ENCODE results near the gene CGN. TPM values are rescaled to one million over a fixed set of nuclear protein-coding genes. Genes with fewer than 3 reads are reported as not detected.

The CGN gene
- total and polyA plus RNA-seq, 2 experiments from 2014 or later = 11.8 to 37.0 TPM

DNA sequence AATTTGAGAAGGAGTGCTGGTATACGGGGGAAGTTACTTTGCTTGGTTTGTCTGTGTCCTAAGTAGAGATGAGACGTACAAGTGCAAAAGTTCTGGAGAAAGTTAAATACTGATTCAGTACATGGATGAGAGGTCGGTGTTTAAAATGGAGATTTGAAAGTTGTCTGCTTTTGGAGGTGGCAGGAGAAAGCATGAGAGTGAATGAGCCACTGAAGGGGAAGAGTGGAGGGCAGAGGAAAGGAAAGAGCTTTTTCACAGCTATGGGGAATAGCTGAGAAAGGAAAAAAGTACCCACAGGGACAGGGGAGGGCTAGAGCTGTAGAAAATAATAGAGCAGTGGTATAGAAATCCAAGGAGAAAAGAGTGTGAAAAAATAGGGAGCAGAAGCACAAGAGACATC, 18.1 kb upstream of the CGN start:
- peaks cover 4% of the 10 kb centered on the region; the same call in 1 of the 3 replicates for H3K4me1 Mint-ChIP-seq
- peaks cover 5% of the 10 kb centered on the region for H3K27me3 Mint-ChIP-seq (ENCODE audit: insufficient read depth, low read depth, poor library complexity)
- H3K4me3 Mint-ChIP-seq = no peak overlapping the region
- no peak overlapping the region for H3K27ac Mint-ChIP-seq
- Histone ChIP-seq H3K79me2 (replicated peaks; ENCODE audit: insufficient read depth) (no peaks in the 10 kb centered on the region), H3K4me3 (no peak overlapping the region), H3K4me2 (no peak overlapping the region), H3F3A (replicated peaks; ENCODE audit: low read depth) (no peaks in the 10 kb centered on the region), H3K27me3 (ENCODE audit: insufficient read depth) (no peaks in the 10 kb centered on the region), H4K20me1 (replicated peaks; ENCODE audit: insufficient read depth) (no peaks in the 10 kb centered on the region), H3K27ac (ENCODE audit: low read depth) (no peak overlapping the region), H3K36me3 (ENCODE audit: insufficient read depth) (no peaks in the 10 kb centered on the region), H3K9me2 (ENCODE audit: insufficient read depth) (no peaks in the 10 kb centered on the region), H3K4me1 (ENCODE audit: insufficient read depth) (no peaks in the 10 kb centered on the region; the same call in 1 of the 2 replicates), H2AFZ (no peak overlapping the region)
- H3K9me3 Mint-ChIP-seq = no peaks in the 10 kb centered on the region
- ATAC-seq (no peak), DNase-seq (ENCODE audit: low spot score) (no peak)
- H3K36me3 Mint-ChIP-seq (ENCODE audit: low read depth) = no peaks in the 10 kb centered on the region
- TF ChIP-seq NANOG (IDR thresholded peaks at IDR 0.05; ENCODE audit: borderline replicate concordance) (no peak), CTCF (conservative IDR thresholded peaks at IDR 0.05; ENCODE audit: low read depth in 2 of 2) (no peak), POLR2AphosphoS5 (IDR thresholded peaks at IDR 0.05; ENCODE audit: low read depth) (no peak)

- Mint-ChIP-seq H3K27ac (no peak overlapping the region), H3K27me3 (ENCODE audit: insufficient read depth, low read depth, poor library complexity) (peaks cover 5% of the 10 kb centered on the region), H3K9me3 (no peaks in the 10 kb centered on the region), H3K4me1 (peaks cover 4% of the 10 kb centered on the region; the same call in 1 of the 3 replicates), H3K4me3 (no peak overlapping the region), H3K36me3 (ENCODE audit: low read depth) (no peaks in the 10 kb centered on the region)
- Histone ChIP-seq H3K27ac (ENCODE audit: low read depth) (no peak overlapping the region), H3K4me1 (ENCODE audit: insufficient read depth) (no peaks in the 10 kb centered on the region; the same call in 1 of the 2 replicates), H3F3A (replicated peaks; ENCODE audit: low read depth) (no peaks in the 10 kb centered on the region), H3K36me3 (ENCODE audit: insufficient read depth) (no peaks in the 10 kb centered on the region), H3K79me2 (replicated peaks; ENCODE audit: insufficient read depth) (no peaks in the 10 kb centered on the region), H2AFZ (no peak overlapping the region), H3K4me3 (no peak overlapping the region), H3K9me2 (ENCODE audit: insufficient read depth) (no peaks in the 10 kb centered on the region), H4K20me1 (replicated peaks; ENCODE audit: insufficient read depth) (no peaks in the 10 kb centered on the region), H3K4me2 (no peak overlapping the region), H3K27me3 (ENCODE audit: insufficient read depth) (no peaks in the 10 kb centered on the region)
- DNase-seq (ENCODE audit: low spot score) = no peak
- ATAC-seq = peak; percentile 63
- TF ChIP-seq, protein P1, sequence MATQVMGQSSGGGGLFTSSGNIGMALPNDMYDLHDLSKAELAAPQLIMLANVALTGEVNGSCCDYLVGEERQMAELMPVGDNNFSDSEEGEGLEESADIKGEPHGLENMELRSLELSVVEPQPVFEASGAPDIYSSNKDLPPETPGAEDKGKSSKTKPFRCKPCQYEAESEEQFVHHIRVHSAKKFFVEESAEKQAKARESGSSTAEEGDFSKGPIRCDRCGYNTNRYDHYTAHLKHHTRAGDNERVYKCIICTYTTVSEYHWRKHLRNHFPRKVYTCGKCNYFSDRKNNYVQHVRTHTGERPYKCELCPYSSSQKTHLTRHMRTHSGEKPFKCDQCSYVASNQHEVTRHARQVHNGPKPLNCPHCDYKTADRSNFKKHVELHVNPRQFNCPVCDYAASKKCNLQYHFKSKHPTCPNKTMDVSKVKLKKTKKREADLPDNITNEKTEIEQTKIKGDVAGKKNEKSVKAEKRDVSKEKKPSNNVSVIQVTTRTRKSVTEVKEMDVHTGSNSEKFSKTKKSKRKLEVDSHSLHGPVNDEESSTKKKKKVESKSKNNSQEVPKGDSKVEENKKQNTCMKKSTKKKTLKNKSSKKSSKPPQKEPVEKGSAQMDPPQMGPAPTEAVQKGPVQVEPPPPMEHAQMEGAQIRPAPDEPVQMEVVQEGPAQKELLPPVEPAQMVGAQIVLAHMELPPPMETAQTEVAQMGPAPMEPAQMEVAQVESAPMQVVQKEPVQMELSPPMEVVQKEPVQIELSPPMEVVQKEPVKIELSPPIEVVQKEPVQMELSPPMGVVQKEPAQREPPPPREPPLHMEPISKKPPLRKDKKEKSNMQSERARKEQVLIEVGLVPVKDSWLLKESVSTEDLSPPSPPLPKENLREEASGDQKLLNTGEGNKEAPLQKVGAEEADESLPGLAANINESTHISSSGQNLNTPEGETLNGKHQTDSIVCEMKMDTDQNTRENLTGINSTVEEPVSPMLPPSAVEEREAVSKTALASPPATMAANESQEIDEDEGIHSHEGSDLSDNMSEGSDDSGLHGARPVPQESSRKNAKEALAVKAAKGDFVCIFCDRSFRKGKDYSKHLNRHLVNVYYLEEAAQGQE (IDR thresholded peaks at IDR 0.05; ENCODE audit: unreplicated experiment) = no peak
- TF ChIP-seq STAT1 (IDR thresholded peaks at IDR 0.05; ENCODE audit: unreplicated experiment) (no peak), ZNF462 (CRISPR knock-in tag; IDR thresholded peaks at IDR 0.05) (no peak), ZNF331 (CRISPR knock-in tag; IDR thresholded peaks at IDR 0.05; ENCODE audit: low read depth) (no peak), JUNB (IDR thresholded peaks at IDR 0.05; ENCODE audit: unreplicated experiment) (no peak)
- TF ChIP-seq, protein P2, sequence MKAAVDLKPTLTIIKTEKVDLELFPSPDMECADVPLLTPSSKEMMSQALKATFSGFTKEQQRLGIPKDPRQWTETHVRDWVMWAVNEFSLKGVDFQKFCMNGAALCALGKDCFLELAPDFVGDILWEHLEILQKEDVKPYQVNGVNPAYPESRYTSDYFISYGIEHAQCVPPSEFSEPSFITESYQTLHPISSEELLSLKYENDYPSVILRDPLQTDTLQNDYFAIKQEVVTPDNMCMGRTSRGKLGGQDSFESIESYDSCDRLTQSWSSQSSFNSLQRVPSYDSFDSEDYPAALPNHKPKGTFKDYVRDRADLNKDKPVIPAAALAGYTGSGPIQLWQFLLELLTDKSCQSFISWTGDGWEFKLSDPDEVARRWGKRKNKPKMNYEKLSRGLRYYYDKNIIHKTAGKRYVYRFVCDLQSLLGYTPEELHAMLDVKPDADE (IDR thresholded peaks at IDR 0.05) = no peak
Observed at GRCh38 chr1:151494741-151495281, 16.4 kb upstream of the CGN start.

All from GM23338 (cell line).